IPS-NIHi11 (cell line): ENCODE data around the gene HOXA4.

Experiments used
- DNase-seq: peaks from one replicate; pipeline ENCODE4 v3.0.0; 2012; ENCODE audit warnings: mixed read lengths, low spot score

Gene HOXA4

DNA sequence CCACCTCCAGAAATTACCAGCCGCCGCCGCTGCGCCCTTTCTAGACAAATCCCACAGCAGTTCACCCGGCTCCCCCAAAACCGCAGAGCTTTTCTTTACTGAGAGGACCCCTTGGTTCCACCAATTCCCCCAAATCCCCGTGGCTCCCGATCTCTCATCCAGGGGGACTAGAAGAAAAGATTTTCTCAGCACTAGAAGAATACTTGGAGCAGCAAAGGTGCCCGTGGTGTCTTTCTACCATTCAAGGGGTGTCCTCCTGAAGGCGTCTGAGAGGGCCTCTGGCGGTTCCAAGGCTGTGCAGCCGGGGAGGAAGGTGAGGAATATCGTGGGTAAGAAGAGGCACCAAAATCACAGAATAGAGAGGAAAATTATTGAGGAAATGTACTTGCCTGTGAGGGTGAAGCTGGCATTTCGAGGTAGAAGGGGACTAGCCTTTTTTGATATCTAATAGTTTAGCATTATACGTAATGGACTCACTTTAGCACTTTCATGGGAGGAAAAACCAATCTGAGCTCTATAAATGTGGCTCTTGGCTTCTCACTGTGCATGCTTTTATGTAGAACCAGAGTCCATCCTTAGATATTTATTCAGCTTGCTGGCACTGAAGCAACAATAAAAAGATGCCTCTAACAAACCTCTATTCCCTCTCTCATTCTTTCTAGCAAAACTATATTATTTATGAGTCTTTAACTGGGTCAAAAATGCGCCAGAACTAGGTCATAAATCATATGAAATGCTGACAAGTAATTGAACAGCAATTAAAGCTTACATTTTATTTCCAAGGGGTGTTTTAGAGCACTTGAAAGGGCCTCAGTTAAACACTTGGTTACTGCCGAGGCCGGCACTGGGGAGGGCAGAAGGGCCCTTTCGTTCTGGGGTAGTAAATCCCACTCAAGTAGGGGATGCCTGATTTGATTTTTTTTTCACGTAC is 14.3 kb downstream of the HOXA4 start:
- DNase-seq: no peak

DNA sequence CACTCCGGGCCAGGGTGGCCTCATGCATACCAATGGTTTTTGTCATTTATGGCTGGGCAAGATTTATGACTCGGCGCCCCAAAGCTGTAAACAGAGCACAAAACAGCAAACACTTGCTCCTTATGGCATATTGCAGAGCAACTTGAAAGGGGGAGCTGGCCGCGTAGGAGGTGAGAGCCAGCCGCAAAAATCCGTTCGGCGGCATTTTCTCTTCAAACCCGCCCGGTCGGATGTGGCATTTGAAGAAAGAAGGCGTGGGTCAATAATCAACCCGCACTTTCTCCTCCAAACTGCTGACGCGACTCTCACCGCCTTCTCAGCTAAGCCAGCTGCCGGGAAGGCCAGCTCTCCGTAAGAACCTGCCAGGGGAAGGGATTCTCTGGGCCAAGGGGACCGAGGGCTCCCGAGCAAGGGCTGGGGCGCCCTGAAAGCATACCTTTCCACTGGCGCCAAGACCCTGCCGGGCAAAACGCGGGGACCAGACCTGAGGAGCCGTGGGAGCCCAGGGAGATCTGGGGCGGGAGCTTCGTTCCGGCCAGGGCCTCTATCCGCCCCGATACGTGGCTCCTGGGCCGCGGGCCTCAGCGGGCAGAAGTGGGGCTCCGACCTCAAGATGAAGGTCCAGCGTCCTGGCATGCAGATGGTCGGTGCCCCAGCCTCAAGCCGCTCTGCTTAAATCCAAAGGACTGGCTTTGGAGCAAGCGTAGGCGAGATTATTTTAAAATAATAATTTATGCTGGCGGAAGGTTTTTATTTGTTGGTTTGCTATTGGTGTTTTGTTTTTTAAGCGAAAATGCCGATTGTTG is 15.1 kb downstream of the HOXA4 start:
- DNase-seq: no peak

DNA sequence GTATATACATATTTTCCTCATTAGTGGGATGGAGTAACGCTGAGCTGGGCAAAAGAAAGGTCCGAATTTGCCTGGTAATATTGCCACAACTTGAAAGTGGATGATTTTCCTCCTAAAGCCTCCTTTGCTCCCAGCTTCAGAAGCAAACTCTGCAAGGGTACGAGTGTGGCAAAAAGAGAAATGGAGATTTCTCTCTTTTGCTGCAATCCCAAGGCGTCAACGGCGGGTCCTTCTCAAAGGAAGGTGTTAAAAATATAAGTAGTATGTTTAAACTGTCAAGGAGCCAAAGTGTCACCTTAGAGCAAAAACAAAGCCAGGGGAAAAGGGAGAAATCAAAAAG is 15.7 kb downstream of the HOXA4 start:
- DNase-seq: no peak

DNA sequence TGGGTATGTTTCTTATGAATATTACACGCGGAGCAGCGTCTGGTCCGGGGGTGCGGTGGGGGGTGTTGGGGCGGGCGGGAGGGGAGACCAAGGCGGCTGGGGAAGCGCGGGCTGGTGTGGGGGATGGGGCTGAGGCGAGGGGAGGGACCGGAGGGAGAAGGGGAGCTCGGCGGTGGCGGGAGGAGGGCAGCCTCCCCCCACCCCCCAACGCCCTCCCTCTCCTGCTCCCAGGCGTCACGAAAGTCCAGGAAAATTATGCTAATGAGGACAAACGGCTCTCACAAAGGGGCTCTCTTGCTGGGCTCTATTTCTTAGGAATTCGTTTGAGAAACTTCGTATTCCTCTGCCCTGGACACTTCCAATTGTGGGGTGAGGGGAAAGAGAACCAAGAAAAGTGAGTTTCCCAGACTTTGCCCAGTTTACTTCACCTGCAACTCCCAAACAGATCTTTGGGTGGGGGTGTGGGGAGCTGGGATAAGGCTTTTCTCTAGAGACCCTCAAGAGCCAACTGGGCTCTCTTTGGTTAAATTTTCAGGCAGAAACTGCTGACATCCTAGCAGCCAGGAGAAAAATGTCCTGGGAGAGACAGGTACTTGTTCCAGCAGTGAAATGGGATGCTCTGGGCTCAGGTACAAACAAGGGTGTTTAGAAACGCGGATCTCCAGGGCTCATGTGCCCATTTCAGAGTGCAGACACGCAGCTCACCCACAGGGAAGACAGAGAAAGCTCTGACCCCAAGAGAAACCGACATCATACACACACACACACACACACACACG is 16.4 kb downstream of the HOXA4 start:
- DNase-seq: peak; percentile 64

DNA sequence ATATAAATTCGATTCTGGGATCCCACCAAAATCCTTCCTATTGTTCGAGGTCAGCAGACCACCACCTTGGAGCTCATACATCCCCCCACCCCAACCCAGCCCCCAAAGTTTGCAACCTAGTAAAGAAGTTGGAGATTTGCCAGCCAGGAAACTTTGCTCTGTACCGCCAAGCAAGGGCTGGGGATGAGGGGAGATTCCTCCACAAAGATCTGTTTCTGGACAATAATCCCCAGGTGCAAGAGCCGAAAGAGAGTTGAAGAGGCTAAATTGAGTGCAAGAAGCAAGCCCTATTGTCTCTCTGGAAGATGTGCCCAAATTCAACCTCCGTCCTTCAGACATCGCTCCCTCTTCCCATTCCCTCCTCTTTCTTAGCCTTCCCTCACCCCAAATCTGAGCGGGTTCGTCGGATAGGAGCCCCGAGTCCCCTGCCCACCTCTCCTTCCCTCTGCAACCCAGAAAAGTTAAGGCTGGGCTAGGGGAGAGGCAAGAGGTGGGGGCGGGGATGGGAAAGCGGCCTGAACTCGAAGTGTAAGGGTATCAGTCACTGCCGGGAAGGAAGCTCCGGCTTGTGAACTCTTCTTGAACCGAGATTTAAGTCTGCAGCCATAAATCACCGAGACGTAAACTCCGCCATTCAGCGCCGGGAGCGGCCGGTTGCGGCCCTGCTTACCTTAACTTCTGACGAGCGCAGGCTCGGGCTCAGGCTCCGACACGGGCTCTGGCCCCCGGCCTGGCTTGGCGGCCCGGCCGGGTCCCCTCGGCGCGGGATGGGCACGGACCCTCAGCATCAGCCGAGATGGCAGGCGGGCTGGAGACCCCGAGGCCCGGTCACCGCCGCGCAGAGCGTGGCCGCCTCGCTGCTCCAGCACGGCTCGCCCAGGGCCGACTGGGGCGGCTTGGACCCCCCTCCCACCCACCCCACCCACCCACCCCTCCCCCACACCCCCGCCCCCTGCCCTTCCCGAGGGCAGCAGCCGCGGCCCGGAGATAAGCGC is 17.3 kb downstream of the HOXA4 start:
- peak; percentile 60 for DNase-seq

DNA sequence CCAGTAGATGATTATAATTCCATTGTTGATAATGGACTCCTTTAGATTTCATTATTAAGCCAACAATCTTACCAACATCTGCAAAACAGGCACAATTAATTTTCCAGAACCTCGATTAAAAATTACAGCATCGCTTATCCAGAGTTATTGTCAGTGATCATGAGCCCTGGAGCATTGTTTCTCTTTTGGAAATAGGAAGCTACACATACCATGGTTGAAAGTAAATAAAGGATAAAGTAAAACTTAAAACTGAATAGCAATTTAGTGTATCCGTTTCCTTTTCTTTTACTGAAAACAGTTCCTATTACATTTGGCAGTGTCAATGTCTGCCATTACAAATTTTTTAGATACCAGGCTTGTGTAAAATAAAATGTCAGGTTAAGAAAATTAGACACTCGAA is 18.2 kb downstream of the HOXA4 start:
- no peak for DNase-seq

DNA sequence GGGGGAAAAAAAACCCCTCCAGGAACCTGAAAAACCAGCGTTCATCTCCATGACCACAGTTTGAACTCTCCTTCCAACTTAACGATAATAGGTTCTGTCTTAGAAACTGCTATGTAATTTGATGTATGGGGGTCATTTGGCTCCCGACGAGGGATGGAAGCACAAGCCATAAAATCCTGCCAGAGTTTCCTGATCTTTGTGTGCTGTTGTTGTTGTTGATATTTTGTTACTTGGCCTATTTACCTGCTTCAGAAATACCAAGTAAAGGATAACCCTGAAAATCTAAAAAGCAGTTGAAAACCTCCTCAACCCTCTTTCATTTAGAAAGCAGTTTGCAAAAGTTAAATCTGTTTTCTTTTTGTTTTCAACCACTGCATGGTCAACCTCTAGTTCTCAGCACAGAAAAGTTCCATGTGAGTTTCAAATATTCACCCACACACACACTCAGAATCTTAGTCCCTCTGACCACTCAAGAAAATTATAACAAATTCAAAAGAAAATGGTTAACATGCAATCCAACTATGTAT is 18.7 kb downstream of the HOXA4 start:
- no peak for DNase-seq

DNA sequence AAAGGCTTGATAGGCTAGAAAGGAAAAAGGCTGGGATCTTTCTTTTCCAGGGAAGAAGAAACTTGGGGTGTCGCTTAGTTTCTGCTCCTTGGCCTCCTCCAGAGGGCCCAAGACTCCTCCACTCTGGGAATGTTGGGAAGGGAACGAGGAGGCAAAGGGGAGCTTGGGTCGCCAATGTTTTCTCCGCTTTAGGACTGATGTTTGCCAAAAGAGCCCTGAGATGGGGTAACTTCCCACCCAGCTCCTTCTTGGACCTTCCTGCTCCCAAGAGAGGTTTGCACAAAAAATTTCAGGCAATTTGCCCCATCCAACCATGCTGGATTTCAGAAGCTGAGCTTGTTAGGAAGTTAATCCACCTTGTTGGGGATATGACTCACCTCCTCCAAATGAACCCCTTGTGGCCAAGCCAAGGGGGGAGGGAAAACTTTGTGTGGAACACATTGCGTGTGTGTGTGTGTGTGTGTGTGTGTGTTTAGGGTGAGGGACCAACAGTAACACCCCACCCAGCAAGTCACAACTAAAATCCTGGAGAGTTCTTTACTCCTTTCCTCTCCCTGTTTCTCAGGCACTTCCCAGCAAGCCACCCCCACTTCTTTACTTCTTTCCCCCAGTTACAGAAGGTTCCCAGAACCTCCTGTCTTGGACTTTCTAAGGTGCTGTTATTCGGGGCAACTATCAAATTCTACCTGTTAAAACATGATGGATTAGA is 19.4 kb downstream of the HOXA4 start:
- no peak for DNase-seq

DNA sequence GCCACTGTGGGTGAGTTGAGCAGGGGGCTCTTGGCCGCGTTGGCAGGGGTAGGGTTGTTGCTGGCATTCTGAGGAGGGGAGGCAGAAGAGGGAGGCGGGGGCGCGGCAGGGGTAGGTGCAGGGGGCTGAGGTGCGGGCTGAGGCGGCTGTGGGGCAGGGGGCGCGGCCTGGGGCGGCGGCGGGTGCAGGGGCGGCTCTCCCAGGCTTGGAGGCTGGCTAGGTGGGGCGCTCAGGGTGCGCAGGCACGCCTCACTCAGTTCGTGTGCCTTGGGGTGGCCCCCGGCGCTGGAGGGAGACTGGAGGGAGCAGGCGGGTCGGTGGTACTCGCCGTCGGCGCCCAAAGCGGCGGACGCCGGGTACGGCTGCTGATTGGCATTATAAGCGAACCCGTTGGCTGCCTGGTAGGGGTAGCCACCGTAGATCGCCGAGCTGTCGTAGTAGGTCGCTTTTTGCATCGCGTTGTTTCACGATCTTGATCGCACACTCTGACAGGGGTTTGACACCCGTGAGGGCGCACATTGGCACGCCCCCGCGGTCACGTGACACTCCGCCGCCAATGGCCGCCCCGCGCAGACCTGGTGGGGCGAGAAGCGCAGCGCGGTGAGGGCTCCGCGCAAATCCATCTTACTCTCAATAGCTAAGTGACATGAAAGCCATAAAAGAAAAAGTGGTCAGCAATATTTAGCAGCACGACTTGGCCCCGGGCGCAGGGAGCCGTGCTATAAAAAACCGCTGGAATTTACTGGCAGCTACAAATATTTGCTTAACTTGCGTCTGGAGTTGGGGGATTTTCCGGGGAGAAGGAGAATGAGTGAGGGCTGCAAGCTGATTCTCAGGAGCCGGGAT is 20.1 kb downstream of the HOXA4 start:
- peak; percentile 72 for DNase-seq

DNA sequence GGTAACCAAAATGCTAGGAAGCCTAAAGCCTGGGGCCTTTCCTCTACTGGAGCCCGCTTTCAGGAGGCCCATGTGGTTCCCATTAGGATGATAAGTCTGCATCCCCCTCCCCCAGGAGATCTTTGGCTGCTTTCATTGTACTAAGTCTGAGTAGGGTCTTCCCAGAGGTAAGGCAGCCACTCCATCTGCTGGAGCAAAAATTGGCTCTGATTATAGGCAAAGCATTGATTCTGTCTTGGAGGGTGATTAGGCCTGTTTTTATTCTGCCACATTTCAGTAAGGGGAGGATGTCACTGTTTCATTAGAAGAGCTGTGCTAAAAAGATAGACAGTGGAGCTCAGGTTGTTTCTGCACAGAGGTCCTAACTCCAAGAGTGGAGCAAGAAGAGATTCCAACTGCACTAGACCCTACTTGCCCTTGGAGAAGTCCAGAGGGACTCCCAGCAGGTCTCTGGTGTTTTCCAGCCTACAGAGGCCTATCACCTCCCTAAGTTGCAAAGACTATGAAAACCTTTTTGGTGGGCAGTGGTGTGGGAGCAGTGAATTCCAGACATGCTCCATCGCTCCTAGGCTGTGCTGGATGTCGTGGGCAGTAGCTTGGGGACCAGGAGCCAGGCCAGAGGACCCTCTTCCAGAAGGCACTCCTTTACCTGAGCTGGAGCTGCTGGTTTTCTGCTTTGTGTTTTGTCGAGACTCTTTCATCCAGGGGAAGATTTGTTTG is 20.9 kb downstream of the HOXA4 start:
- no peak for DNase-seq

DNA sequence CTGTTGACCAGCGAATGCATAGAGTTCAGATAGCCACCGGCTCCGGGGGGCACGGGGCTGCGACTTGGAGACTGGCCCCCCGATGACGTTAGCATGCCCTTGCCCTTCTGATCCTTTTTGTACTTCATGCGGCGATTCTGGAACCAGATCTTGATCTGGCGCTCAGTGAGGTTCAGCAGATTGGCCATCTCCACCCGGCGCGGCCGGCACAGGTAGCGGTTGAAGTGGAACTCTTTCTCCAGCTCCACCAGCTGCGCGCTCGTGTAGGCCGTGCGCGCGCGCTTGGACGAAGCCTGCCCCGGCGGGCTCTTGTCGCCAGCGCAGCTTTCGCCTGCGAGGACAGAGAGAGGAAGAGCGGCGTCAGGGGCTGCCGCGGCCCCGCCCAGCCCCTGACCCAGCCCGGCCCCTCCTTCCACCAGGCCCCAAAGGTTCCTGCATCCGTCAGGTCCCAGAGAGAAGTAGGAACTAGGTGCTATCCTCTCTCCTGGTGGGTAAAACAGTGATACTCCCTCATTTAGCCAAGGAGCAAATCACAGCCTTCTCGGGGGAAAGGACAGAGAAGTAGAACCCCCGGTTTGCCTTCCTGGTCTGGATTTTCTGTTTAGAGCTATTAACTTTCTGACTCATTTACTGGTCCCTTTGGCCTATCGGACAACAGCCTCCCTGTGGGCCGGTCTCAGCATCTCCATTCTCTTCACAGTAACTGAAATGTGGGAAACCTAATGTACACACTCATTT is 22.0 kb downstream of the HOXA4 start:
- peak; percentile 67 for DNase-seq

DNA sequence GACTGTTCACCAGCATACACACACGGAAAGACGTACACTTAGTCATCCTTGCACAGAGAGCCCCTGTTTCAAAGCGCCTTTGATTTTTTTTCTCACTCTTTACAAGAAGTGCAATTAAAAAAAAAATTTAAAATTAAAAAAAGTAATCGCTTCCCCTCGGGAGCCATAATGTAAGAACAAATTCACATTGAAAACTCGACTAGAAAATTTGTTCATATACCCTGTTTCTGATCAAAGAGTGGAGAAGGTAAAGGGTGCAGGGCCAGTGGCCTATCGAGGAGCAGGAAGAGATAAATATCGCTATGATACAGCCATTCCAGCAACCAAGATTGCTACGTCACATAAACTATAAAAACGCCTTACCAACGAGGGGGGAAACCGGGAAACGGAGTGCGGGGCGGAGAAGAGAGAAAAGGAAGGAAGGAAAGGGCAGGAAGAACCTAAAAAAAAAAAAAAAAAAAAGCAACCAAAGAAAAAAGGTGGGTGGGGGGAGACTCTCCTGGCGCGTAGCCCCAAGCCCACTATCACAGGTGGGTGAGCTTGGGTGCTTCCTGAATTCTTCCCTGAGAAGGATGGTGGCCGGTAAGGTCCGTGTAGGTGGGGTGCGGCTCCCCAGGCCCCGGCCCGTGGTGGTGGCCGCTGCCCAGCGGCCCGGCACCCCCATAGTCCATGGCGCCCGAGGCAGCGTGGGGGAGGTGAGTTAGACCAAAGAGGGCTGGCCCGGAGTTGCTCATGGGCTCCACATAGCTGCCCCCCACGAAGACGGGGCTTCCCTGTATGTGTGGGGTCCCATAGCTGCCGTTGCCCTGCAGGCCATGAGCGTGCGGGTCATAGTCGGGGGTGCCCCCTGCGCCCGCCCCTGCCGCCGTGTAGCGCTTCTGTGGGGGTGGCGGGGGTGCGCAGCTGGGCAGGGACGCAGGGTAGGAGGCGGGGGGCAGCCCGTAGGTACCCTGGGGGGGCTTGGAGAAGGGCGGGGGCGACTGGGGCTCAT is 22.9 kb downstream of the HOXA4 start:
- no peak for DNase-seq

DNA sequence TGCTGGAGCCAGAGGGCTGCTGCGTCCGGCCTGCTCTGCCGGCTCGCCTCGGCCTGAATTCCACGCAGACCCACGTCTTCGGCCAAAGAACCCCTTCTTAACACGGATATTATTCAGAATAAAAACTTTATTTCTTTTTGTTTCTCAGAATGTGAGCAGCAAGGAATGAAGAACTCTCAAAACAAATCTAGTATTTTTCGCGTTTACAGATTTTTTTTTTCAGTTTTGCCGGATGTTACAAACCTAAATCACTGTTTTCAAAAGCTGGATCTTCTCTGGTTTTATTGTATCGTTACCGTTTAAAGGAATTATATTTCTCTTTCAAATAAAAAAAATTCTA is 23.7 kb downstream of the HOXA4 start:
- no peak for DNase-seq

DNA sequence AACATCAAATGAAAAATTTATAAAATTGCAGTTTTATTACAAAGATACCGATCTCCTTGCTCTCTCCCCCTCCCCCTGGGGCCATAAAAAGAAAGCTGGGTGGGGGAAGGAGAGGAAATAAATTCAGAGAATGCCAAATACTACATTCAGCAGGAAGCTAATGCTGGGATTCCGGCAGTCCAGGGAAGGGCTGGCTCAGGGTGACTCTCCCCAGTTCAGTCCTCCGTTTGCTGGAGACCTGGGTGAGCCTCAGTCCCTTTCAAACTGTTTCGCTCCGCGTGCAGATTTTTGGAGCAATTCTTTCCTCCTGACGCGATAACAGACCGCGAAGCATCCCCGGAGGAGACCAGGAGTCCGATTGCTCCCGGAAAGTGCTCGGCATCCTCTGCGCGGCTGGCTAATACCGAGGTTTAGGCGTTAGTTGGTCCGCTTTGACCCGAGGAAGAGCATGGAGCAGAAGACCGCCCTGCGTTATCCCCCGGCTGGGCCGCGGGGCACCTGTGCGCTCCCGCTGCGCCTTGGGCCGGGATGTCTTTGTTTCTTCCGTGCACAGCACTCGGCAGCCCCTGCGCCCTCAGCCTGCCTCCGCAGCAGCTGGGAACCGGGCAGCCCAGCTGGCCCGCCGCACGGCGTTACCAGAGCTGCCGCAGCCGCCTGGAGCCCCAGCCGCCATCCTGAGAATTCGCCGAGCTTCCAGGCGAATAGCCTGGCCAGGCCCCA is 24.2 kb downstream of the HOXA4 start:
- peak; percentile 62 for DNase-seq

DNA sequence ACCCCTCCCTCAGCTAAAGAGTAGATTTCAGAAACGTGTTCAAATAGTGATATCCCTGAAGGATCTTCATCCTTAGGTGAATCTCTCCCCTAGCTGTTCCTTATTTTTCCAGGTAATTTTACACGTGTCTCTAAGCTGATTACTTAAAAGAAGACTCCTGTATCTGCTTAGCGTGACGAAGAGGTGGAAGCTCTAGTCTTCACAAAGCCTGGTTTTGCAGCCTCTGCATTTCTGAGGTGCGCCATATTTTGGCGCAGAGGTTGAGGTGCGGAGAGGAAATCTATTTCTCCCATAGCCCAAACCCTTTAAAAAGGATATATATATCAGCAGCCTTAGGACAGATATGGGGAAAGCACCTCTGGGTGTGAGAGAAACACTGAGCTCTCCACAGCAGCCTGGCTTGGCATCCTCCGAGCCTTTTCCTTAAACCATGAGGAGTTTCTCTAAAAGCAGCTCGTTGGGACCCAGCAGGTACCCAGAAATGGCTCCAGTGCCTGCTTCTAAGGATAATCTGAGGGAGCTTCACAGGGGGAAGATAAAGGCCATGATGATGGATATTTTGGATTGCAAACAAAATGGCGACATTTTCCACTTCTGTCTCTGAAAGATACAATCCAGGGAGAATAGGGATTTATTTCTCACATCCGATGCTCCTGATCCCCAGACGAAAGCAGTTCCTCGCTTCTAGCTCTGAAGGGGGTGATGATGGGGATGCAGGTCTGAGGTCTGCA is 25.1 kb downstream of the HOXA4 start:
- no peak for DNase-seq
